SK-N-SH (cell line): Measurements from ENCODE around the gene DLG2. TPM values are rescaled to one million over a fixed set of nuclear protein-coding genes. Genes with fewer than 3 reads are reported as not detected.

ENCODE experiments used
- CTCF ChIA-PET: fragments of 300-600, 350-600 bp; formaldehyde crosslinking; extraction: SDS; loops from one replicate; lab custom pipeline; 2021; lab: Yijun Ruan, JAX
- POLR2A ChIA-PET: fragments of 350-600 bp; sonication (Branson Sonifier 250); formaldehyde crosslinking; extraction: SDS; loops from one replicate; lab custom pipeline; 2020; ENCODE audit warnings: antibody characterized with exemption, inconsistent platforms; lab: Yijun Ruan, JAX
- DNase-seq: peaks from one replicate; pipeline ENCODE4 v3.0.0; 2012
- H2AFZ ChIP-seq: fragments of 200-600 bp; sonication (generic); 2 replicates; pipeline ENCODE4 v1.8.1; 2016; ENCODE audit warnings: antibody characterized with exemption, mild to moderate bottlenecking, low read depth
- H3F3A ChIP-seq: fragments of 200-600 bp; sonication (generic); replicated peaks from 2 replicates; pipeline ENCODE3; 2016; ENCODE audit warnings: antibody characterized with exemption, mild to moderate bottlenecking; ENCODE audit not compliant: insufficient read depth
- H3K27ac ChIP-seq, 2 experiments: fragments of 200-500 bp in 1 of 2; fragments of 200-600 bp in 1 of 2; sonication (Bioruptor generic) in 1 of 2; sonication (generic), shearing (Covaris generic) in 1 of 2; 2 replicates each; pipeline versions ENCODE4 v1.5.1 to v1.6.1; 2014 to 2016; ENCODE audit warnings: low read depth in 2 of 2, inconsistent platforms in 1 of 2, low read length in 1 of 2, mild to moderate bottlenecking in 1 of 2, mixed read lengths in 1 of 2
- H3K27me3 ChIP-seq: fragments of 200-600 bp; sonication (generic), shearing (Covaris generic); 2 replicates; pipeline ENCODE4 v1.6.1; 2016; ENCODE audit warnings: mixed run types; ENCODE audit not compliant: insufficient read depth
- H3K36me3 ChIP-seq, 2 experiments: fragments of 200-500 bp in 1 of 2; fragments of 200-600 bp in 1 of 2; sonication (Bioruptor generic) in 1 of 2; sonication (generic) in 1 of 2; replicated peaks in 1 of 2; 2 replicates each; pipeline versions ENCODE3 to v1.5.1; 2014 to 2016; ENCODE audit warnings: low read length in 1 of 2, mild to moderate bottlenecking in 1 of 2; ENCODE audit not compliant: insufficient read depth in 2 of 2, control insufficient read depth in 1 of 2
- H3K4me1 ChIP-seq, 2 experiments: fragments of 200-500 bp in 1 of 2; fragments of 200-600 bp in 1 of 2; sonication (Bioruptor generic) in 1 of 2; sonication (generic), shearing (Covaris generic) in 1 of 2; 2 replicates each; pipeline versions ENCODE4 v1.5.1 to v1.6.1; 2014 to 2016; ENCODE audit warnings: low read depth in 1 of 2, low read length in 1 of 2, mixed run types in 1 of 2; ENCODE audit not compliant: insufficient read depth in 2 of 2, control insufficient read depth in 1 of 2
- H3K4me2 ChIP-seq: fragments of 200-600 bp; sonication (generic), shearing (Covaris generic); 2 replicates; pipeline ENCODE4 v1.6.1; 2017; ENCODE audit warnings: mixed run types
- H3K4me3 ChIP-seq, 2 experiments: fragments of 200-500 bp in 1 of 2; fragments of 200-600 bp in 1 of 2; sonication (Bioruptor generic) in 1 of 2; sonication (generic), shearing (Covaris generic) in 1 of 2; 2 replicates each; pipeline versions ENCODE4 v1.5.1 to v1.8.1; 2014 to 2016; ENCODE audit warnings: low read depth in 2 of 2, inconsistent platforms in 1 of 2, low read length in 1 of 2, mild to moderate bottlenecking in 1 of 2, mixed read lengths in 1 of 2, moderate library complexity in 1 of 2
- H3K79me2 ChIP-seq: fragments of 200-600 bp; sonication (generic); 2 replicates; pipeline ENCODE4 v1.8.1; 2017; ENCODE audit warnings: mild to moderate bottlenecking; ENCODE audit not compliant: insufficient read depth
- H3K9ac ChIP-seq: fragments of 200-600 bp; sonication (generic); 2 replicates; pipeline ENCODE4 v1.6.1; 2017; ENCODE audit warnings: mixed run types
- H3K9me2 ChIP-seq: fragments of 200-600 bp; sonication (generic); 2 replicates; pipeline ENCODE4 v1.6.1; 2017; ENCODE audit warnings: mixed run types
- H3K9me3 ChIP-seq: fragments of 200-600 bp; sonication (generic); 2 replicates; pipeline ENCODE4 v1.6.1; 2017; ENCODE audit warnings: mixed run types, mild to moderate bottlenecking, moderate library complexity
- H4K20me1 ChIP-seq: fragments of 200-600 bp; sonication (generic); 2 replicates; pipeline ENCODE4 v1.6.1; 2017; ENCODE audit warnings: mild to moderate bottlenecking, mixed run types; ENCODE audit not compliant: insufficient read depth
- ELF1 ChIP-seq: IDR thresholded peaks from 2 replicates; pipeline ENCODE4 v1.4.0; 2012
- EP300 ChIP-seq, 2 experiments: IDR thresholded peaks; 2 replicates each; pipeline versions ENCODE4 v1.4.0 to v1.6.1; 2012; ENCODE audit warnings: borderline replicate concordance in 1 of 2, low read depth in 1 of 2, low read length in 1 of 2
- FOSL2 ChIP-seq: IDR thresholded peaks from 2 replicates; pipeline ENCODE4 v1.4.0; 2012; ENCODE audit warnings: low read depth, mild to moderate bottlenecking, moderate library complexity, borderline replicate concordance
- FOXJ3 ChIP-seq: sonication (generic); formaldehyde crosslinking; IDR thresholded peaks from 2 replicates; pipeline ENCODE4 v1.5.1; 2020; ENCODE audit warnings: mild to moderate bottlenecking, missing genetic modification reagents
- FOXM1 ChIP-seq: IDR thresholded peaks from 2 replicates; pipeline ENCODE4 v1.4.0; 2012; ENCODE audit warnings: low read depth, mild to moderate bottlenecking
- GATA2 ChIP-seq: sonication (generic); formaldehyde crosslinking; IDR thresholded peaks from 2 replicates; pipeline ENCODE4 v1.5.0; 2020; ENCODE audit warnings: mild to moderate bottlenecking, missing genetic modification reagents
- IRF3 ChIP-seq: fragments of 150-350 bp; IDR thresholded peaks from 2 replicates; pipeline ENCODE4 v1.6.1; 2016; ENCODE audit warnings: mild to moderate bottlenecking, low read depth, low read length
- JUND ChIP-seq: IDR thresholded peaks from 2 replicates; pipeline ENCODE4 v1.4.0; 2012
- MXI1 ChIP-seq: IDR thresholded peaks from 2 replicates; pipeline ENCODE4 v1.6.1; 2012; ENCODE audit warnings: mild to moderate bottlenecking, low read depth, low read length, improper control_type of control experiment
- NRF1 ChIP-seq: IDR thresholded peaks from 2 replicates; pipeline ENCODE4 v1.6.1; 2012; ENCODE audit warnings: low read depth, mild to moderate bottlenecking, low read length
- POLR2AphosphoS5 ChIP-seq: IDR thresholded peaks from 2 replicates; pipeline ENCODE4 v1.6.1; 2012; ENCODE audit warnings: low read depth, low read length
- REST ChIP-seq: IDR thresholded peaks from 2 replicates; pipeline ENCODE4 v1.6.1; 2012; ENCODE audit warnings: mild to moderate bottlenecking, low read depth, low read length, moderate library complexity
- RFX5 ChIP-seq: IDR thresholded peaks from 2 replicates; pipeline ENCODE4 v1.6.1; 2012; ENCODE audit warnings: mild to moderate bottlenecking, improper control_type of control experiment, low read length
- RXRA ChIP-seq: IDR thresholded peaks from 2 replicates; pipeline ENCODE4 v1.4.0; 2012; ENCODE audit warnings: low read depth, mild to moderate bottlenecking, borderline replicate concordance
- TEAD4 ChIP-seq: IDR thresholded peaks from 2 replicates; pipeline ENCODE4 v1.4.0; 2012; ENCODE audit warnings: mild to moderate bottlenecking, borderline replicate concordance; ENCODE audit not compliant: insufficient read depth
- ZBTB33 ChIP-seq: IDR thresholded peaks from 2 replicates; pipeline ENCODE4 v1.4.0; 2012; ENCODE audit warnings: low read depth, borderline replicate concordance
- WGBS: methylation state at CpG from one replicate; pipeline ENCODE4 v1.1.6; 2017; ENCODE audit warnings: low lambda C conversion rate; 5-methylcytosine and 5-hydroxymethylcytosine counted together
- polyA plus RNA-seq, 3 experiments: library from polyadenylated mRNA; depleted of rRNA; stranded (reverse); fragments of >200 nt; gene quantifications; 2 replicates each; pipeline ENCODE4 v1.2.3, GENCODE V29; 2012

DLG2 gene
- polyA plus RNA-seq, 1 of the 3 experiments (the other 2 are of a cell fraction): 0.21 TPM

- TF ChIP-seq ZBTB33: no peak
- TF ChIP-seq RFX5: no peak
- no peak for TF ChIP-seq JUND
- no peak for TF ChIP-seq IRF3
- TF ChIP-seq GATA2 (CRISPR knock-in tag): no peak
Measured at GRCh38 chr11:84612645-84613044, 1014.5 kb downstream of the DLG2 start (continued).

- Histone ChIP-seq H3K79me2 (no peaks in the 10 kb centered on the region), H2AFZ (no peak overlapping the region), H3K9ac (no peak overlapping the region), H3K27me3 (no peaks in the 10 kb centered on the region), H3K27ac (no peak overlapping the region), H3F3A (no peaks in the 10 kb centered on the region), H3K4me1 (no peaks in the 10 kb centered on the region), H3K4me3 (no peak overlapping the region), H4K20me1 (no peaks in the 10 kb centered on the region), H3K9me2 (no peaks in the 10 kb centered on the region), H3K4me2 (no peak overlapping the region), H3K9me3 (no peaks in the 10 kb centered on the region), H3K36me3 (no peaks in the 10 kb centered on the region)
- TF ChIP-seq TEAD4: no peak
- no peak for TF ChIP-seq RXRA
- TF ChIP-seq ELF1: no peak
- 44% methylated on average over 2 of the region's 2 CpGs for WGBS
- POLR2A ChIA-PET: no interaction called here
- DNase-seq: no peak
- CTCF ChIA-PET: interaction anchor here (0.9 kb wide), 1 partner anchor 42 kb away, joined by 3 read pairs; no protein-coding TSS in a partner anchor
Measured at GRCh38 chr11:84608837-84609196, 1018.3 kb downstream of the DLG2 start.

- CTCF ChIA-PET: interaction anchor here (0.9 kb wide), 1 partner anchor 41 kb away, joined by 3 read pairs; no protein-coding TSS in a partner anchor
- Histone ChIP-seq H3K9me3 (no peaks in the 10 kb centered on the region), H3F3A (no peaks in the 10 kb centered on the region), H3K9ac (no peak overlapping the region), H3K36me3 (no peaks in the 10 kb centered on the region), H2AFZ (no peak overlapping the region), H3K27ac (no peak overlapping the region), H3K4me2 (no peak overlapping the region), H3K27me3 (no peaks in the 10 kb centered on the region), H3K79me2 (no peaks in the 10 kb centered on the region), H3K4me3 (no peak overlapping the region), H4K20me1 (no peaks in the 10 kb centered on the region), H3K4me1 (no peaks in the 10 kb centered on the region), H3K9me2 (no peaks in the 10 kb centered on the region)
- POLR2A ChIA-PET: no interaction called here
- DNase-seq: no peak
- WGBS: 9% methylated on average over 5 of the region's 5 CpGs
- TF ChIP-seq FOSL2: no peak
- no peak for TF ChIP-seq POLR2AphosphoS5
- no peak for TF ChIP-seq FOXJ3 (CRISPR knock-in tag)
- TF ChIP-seq MXI1: no peak
- no peak for TF ChIP-seq FOXM1
- no peak for TF ChIP-seq ZBTB33
- TF ChIP-seq EP300 (IDR thresholded peaks at IDR 0.05; ENCODE audit: borderline replicate concordance in 1 of 2, low read depth in 1 of 2, low read length in 1 of 2): no peak
- no peak for TF ChIP-seq REST
- TF ChIP-seq NRF1: no peak
Measured at GRCh38 chr11:84607975-84608836, 1018.9 kb downstream of the DLG2 start.
